ENCODE data around the gene BUD31.
A peak's percentile ranks its signal among the peaks of the same experiment; 100 is the strongest.

GRCh38 chr7:99438573-99439480, 30.1 kb downstream of the BUD31 start, which contains the start of the genes CPSF4 and PTCD1:
- TF ChIP-seq POLR2A (IDR thresholded peaks at IDR 0.05) (peak; percentile 25 to 28), POLR2AphosphoS5 (IDR thresholded peaks at IDR 0.05) (peak in 3 of 4 donors; percentile 78 to 81 (median 80)), CTCF (IDR thresholded peaks at IDR 0.05) (no peak), EP300 (IDR thresholded peaks at IDR 0.05) (no peak)
